CD4-positive, alpha-beta T cell (primary cell): ENCODE results near the gene RUNX2. TPM values are rescaled to one million over a fixed set of nuclear protein-coding genes. Genes with fewer than 3 reads are reported as not detected.

Experiments
- ATAC-seq: fragments of 200-7000 bp; cut with Tn5 transposase; one replicate; pipeline ENCODE4 v1.10.0; 2022; ENCODE audit warnings: mild to moderate bottlenecking; ENCODE audit not compliant: poor library complexity
- CTCF ChIA-PET: fragments of 350-600 bp; sonication (Branson Sonifier 250); formaldehyde crosslinking; loops from one replicate; lab custom pipeline; 2021; ENCODE audit warnings: antibody characterized with exemption, inconsistent platforms; lab: Charles Lee
- POLR2A ChIA-PET: fragments of 350-600 bp; sonication (Branson Sonifier 250); formaldehyde crosslinking; loops from one replicate; lab custom pipeline; 2021; ENCODE audit warnings: antibody characterized with exemption, inconsistent platforms; lab: Charles Lee
- DNase-seq, 14 experiments: peaks; one replicate each; pipeline ENCODE4 v3.0.0-alpha.2; 2013 to 2020; ENCODE audit warnings: mixed read lengths in 2 of 14
- H3K27ac ChIP-seq, 2 donors: one replicate each; pipeline versions ENCODE4 v1.5.1 to v1.7.0; 2013; ENCODE audit warnings: low read length in 2 of 2, low read depth in 1 of 2, mild to moderate bottlenecking in 1 of 2
- H3K27me3 ChIP-seq, 2 experiments: 1 replicate in 1 of 2; 2 replicates in 1 of 2; pipeline versions ENCODE4 v1.6.1 to v1.7.0; 2013; ENCODE audit warnings: low read length in 2 of 2, control low read depth in 1 of 2, mild to moderate bottlenecking in 1 of 2, moderate library complexity in 1 of 2; ENCODE audit not compliant: insufficient read depth in 2 of 2, control insufficient read depth in 1 of 2
- H3K36me3 ChIP-seq: one replicate; pipeline ENCODE4 v1.6.1; 2013; ENCODE audit warnings: low read length, control low read depth; ENCODE audit not compliant: insufficient read depth
- H3K4me1 ChIP-seq: one replicate; pipeline ENCODE4 v1.6.1; 2013; ENCODE audit warnings: low read length, control low read depth; ENCODE audit not compliant: insufficient read depth
- H3K4me3 ChIP-seq: one replicate; pipeline ENCODE4 v1.5.1; 2013; ENCODE audit warnings: mild to moderate bottlenecking, low read length, moderate library complexity
- H3K9me3 ChIP-seq, 2 experiments: 1 replicate in 1 of 2; 2 replicates in 1 of 2; pipeline versions ENCODE4 v1.6.1 to v1.7.0; 2013; ENCODE audit warnings: low read length in 2 of 2, mild to moderate bottlenecking in 2 of 2, control low read depth in 1 of 2, moderate library complexity in 1 of 2; ENCODE audit not compliant: control insufficient read depth in 1 of 2, insufficient read depth in 1 of 2
- H3K27ac Mint-ChIP-seq: one replicate; pipeline ENCODE4 v1.8.0; 2020; ENCODE audit warnings: mixed read lengths
- H3K27me3 Mint-ChIP-seq: one replicate; pipeline ENCODE4 v1.8.0; 2021; ENCODE audit warnings: mixed read lengths
- H3K36me3 Mint-ChIP-seq: one replicate; pipeline ENCODE4 v1.8.0; 2021; ENCODE audit warnings: low read depth, mixed read lengths
- H3K4me1 Mint-ChIP-seq: one replicate; pipeline ENCODE4 v1.8.0; 2021; ENCODE audit warnings: low read depth, mixed read lengths
- H3K4me3 Mint-ChIP-seq: one replicate; pipeline ENCODE4 v1.8.0; 2020; ENCODE audit warnings: mild to moderate bottlenecking, mixed read lengths
- H3K9me3 Mint-ChIP-seq: one replicate; pipeline ENCODE4 v1.8.0; 2020; ENCODE audit warnings: mixed read lengths
- CTCF ChIP-seq: fragments of 200-600 bp; IDR thresholded peaks from one replicate; pipeline ENCODE4 v1.8.0; 2022; ENCODE audit warnings: antibody characterized with exemption, mild to moderate bottlenecking
- intact Hi-C, 2 experiments: fragments of 100-400 bp; cut with DNase I in 1 of 2; cut with micrococcal nuclease in 1 of 2; formaldehyde crosslinking; loops; one replicate each; pipeline versions ENCODE4 v1.15.1 to v1.9.0; 2023 to 2025; cut with DNase I, micrococcal nuclease
- total RNA-seq, 174 experiments: library from RNA in 2 of 174; stranded (reverse) in 2 of 174; gene quantifications; one replicate each; pipeline ENCODE4 v1.2.3 and lab custom pipeline; 2021 to 2026

RUNX2 gene
- total RNA-seq, 2 experiments from 2014 or later = 17.5 to 18.0 TPM

GRCh38 chr6:45648262-45648620, 320.1 kb downstream of the RUNX2 start:
- Mint-ChIP-seq H3K4me3 (no peak overlapping the region), H3K4me1 (peaks cover 15% of the 10 kb centered on the region), H3K27ac (no peak overlapping the region), H3K9me3 (no peaks in the 10 kb centered on the region), H3K27me3 (no peaks in the 10 kb centered on the region), H3K36me3 (no peaks in the 10 kb centered on the region)
- Histone ChIP-seq H3K9me3 (peaks cover 0 to 4% of the 10 kb centered on the region in 2 experiments), H3K36me3 (no peaks in the 10 kb centered on the region), H3K27ac (no peak overlapping the region), H3K4me1 (no peaks in the 10 kb centered on the region), H3K4me3 (no peak overlapping the region), H3K27me3 (no peaks in the 10 kb centered on the region)
- ATAC-seq (no peak), DNase-seq (no peak)
- no peak for TF ChIP-seq CTCF
- CTCF ChIA-PET = no interaction called here
- intact Hi-C loops = no loop called here
- POLR2A ChIA-PET = no interaction called here

- H3K4me1 Mint-ChIP-seq = peaks cover 15% of the 10 kb centered on the region
- H3K27ac Mint-ChIP-seq = no peak overlapping the region
- intact Hi-C loops = no loop called here
- no peaks in the 10 kb centered on the region for H3K9me3 Mint-ChIP-seq
- Histone ChIP-seq H3K4me3 (no peak overlapping the region), H3K9me3 (peaks cover 0 to 4% of the 10 kb centered on the region in 2 experiments), H3K36me3 (no peaks in the 10 kb centered on the region), H3K27ac (no peak overlapping the region), H3K4me1 (no peaks in the 10 kb centered on the region), H3K27me3 (no peaks in the 10 kb centered on the region)
- no peak overlapping the region for H3K4me3 Mint-ChIP-seq
- DNase-seq (no peak), ATAC-seq (no peak)
- TF ChIP-seq CTCF = no peak
- CTCF ChIA-PET = no interaction called here
- no peaks in the 10 kb centered on the region for H3K36me3 Mint-ChIP-seq
- POLR2A ChIA-PET = no interaction called here
- no peaks in the 10 kb centered on the region for H3K27me3 Mint-ChIP-seq
These were observed 322.5 kb downstream of the RUNX2 start for GRCh38 chr6:45650524-45651135.

GRCh38 chr6:45651301-45651700, 323.2 kb downstream of the RUNX2 start:
- no peaks in the 10 kb centered on the region for H3K27me3 Mint-ChIP-seq
- Histone ChIP-seq H3K27ac (no peak overlapping the region), H3K27me3 (no peaks in the 10 kb centered on the region), H3K4me3 (no peak overlapping the region), H3K36me3 (no peaks in the 10 kb centered on the region), H3K9me3 (peaks cover 0 to 4% of the 10 kb centered on the region in 2 experiments), H3K4me1 (no peaks in the 10 kb centered on the region)
- intact Hi-C loops = no loop called here
- POLR2A ChIA-PET = no interaction called here
- peaks cover 15% of the 10 kb centered on the region for H3K4me1 Mint-ChIP-seq
- no peaks in the 10 kb centered on the region for H3K9me3 Mint-ChIP-seq
- no peaks in the 10 kb centered on the region for H3K36me3 Mint-ChIP-seq
- DNase-seq = no peak
- ATAC-seq = no peak
- CTCF ChIA-PET = no interaction called here
- no peak overlapping the region for H3K4me3 Mint-ChIP-seq
- no peak for TF ChIP-seq CTCF
- no peak overlapping the region for H3K27ac Mint-ChIP-seq
